GM12864 (cell line): Measurements from ENCODE around the gene FAM200A.
"Not testable (repeated sequence)": the region's sequence is repeated elsewhere in the genome, so short reads cannot be mapped to it uniquely, and the experiment has no call there.

ENCODE experiments used
- DNase-seq: peaks from one replicate; pipeline ENCODE4 v3.0.0-alpha.2; 2011; ENCODE audit warnings: low read depth
- H3K4me3 ChIP-seq: 2 replicates; pipeline ENCODE4 v1.5.1; 2011; ENCODE audit warnings: mild to moderate bottlenecking, low read depth, low read length, control low read depth
- TF ChIP-seq, protein P1 (sequence below): IDR thresholded peaks from 2 replicates; pipeline ENCODE4 v1.5.1; 2011; ENCODE audit warnings: low read depth, mild to moderate bottlenecking, moderate library complexity, low read length, control low read depth, inconsistent platforms; ENCODE audit errors: missing control alignments

Gene FAM200A

DNA sequence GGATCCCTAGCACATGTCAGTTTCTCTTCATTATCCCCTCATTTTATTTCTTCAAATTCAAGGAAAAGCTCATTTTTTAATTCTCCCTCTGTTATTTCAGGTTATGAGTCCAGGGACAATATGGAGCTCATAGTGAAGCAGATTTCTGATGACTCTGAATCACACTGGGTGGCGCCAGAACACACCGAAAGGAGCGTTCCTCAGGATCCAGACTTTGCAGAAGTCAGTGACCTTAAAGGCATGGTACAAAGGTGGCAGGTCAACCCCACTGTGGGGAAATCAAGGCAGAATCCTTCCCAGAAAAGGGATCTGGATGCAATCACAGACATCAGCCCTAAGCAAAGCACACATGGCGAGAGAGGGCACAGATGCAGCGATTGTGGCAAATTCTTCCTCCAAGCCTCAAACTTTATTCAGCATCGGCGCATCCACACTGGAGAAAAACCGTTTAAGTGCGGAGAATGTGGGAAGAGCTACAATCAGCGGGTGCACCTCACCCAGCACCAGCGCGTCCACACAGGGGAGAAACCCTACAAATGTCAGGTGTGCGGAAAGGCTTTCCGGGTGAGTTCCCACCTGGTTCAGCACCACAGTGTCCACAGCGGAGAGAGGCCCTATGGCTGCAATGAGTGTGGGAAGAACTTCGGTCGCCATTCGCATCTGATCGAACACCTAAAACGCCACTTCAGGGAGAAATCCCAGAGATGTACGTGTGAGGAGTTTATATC, 26.0 kb downstream of the FAM200A start:
- TF ChIP-seq, protein P1, sequence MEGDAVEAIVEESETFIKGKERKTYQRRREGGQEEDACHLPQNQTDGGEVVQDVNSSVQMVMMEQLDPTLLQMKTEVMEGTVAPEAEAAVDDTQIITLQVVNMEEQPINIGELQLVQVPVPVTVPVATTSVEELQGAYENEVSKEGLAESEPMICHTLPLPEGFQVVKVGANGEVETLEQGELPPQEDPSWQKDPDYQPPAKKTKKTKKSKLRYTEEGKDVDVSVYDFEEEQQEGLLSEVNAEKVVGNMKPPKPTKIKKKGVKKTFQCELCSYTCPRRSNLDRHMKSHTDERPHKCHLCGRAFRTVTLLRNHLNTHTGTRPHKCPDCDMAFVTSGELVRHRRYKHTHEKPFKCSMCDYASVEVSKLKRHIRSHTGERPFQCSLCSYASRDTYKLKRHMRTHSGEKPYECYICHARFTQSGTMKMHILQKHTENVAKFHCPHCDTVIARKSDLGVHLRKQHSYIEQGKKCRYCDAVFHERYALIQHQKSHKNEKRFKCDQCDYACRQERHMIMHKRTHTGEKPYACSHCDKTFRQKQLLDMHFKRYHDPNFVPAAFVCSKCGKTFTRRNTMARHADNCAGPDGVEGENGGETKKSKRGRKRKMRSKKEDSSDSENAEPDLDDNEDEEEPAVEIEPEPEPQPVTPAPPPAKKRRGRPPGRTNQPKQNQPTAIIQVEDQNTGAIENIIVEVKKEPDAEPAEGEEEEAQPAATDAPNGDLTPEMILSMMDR, result no peak
- no peak overlapping the region for H3K4me3 ChIP-seq
- no peak for DNase-seq

DNA sequence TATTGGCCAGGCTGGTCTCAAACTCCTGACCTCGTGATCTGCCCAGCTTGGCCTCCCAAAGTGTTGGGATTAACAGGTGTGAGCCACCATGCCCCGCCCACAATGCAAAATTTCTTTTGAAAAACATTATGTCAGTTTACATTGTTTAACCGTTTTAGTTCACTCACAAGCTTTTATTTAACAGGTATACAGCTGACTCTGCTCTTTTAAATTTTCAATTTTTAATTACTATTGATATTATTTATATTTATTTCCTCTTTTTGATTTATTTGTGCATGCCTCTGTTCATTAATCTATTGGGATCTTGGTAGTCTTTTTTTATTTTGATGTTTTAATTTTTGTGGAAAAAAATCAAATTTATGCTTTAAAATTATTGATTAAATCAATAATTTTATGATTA, 30.5 kb downstream of the FAM200A start:
- H3K4me3 ChIP-seq, result no peak overlapping the region
- no peak for DNase-seq
- TF ChIP-seq, protein P1, result no peak

DNA sequence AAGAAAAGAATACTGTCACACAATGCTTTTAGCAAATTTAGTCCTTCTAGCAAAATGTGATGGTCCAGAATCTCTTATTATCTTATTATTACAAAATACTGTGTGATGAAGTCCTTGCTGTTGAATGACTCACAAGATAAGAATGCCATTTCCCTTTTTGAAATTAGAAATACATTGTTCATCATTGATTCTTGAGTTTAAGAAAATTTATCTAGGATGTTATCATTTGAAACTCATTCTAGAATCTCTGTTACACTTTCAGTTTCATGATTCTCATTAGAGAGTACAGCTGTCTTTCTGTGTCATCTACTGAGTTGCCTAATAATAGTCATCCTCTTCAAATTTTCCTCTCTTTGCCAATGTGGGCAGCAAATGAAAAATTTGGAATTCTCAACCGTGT, 37.9 kb downstream of the FAM200A start:
- TF ChIP-seq, protein P1, result no peak
- no peak overlapping the region for H3K4me3 ChIP-seq
- DNase-seq, result no peak

DNA sequence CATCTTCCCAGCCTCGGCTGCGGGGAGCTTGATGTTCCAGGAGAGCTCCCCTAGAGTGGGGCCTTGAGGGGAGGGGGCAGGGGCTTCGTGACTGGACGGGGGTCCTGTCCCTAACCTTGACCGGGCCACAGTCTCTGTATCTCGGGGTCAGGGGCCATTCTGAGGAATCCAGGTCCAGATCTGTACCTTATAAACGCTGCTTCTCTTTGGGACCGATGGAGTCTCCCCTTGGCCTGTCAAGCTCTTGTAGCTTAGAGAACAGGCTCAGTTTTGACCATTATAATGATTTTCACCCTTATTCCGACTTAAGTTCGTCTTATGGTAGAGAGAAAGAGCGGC, 46.6 kb downstream of the FAM200A start:
- H3K4me3 ChIP-seq, result peak overlapping the region; percentile 82
- TF ChIP-seq, protein P1, result no peak
- DNase-seq, result no peak

DNA sequence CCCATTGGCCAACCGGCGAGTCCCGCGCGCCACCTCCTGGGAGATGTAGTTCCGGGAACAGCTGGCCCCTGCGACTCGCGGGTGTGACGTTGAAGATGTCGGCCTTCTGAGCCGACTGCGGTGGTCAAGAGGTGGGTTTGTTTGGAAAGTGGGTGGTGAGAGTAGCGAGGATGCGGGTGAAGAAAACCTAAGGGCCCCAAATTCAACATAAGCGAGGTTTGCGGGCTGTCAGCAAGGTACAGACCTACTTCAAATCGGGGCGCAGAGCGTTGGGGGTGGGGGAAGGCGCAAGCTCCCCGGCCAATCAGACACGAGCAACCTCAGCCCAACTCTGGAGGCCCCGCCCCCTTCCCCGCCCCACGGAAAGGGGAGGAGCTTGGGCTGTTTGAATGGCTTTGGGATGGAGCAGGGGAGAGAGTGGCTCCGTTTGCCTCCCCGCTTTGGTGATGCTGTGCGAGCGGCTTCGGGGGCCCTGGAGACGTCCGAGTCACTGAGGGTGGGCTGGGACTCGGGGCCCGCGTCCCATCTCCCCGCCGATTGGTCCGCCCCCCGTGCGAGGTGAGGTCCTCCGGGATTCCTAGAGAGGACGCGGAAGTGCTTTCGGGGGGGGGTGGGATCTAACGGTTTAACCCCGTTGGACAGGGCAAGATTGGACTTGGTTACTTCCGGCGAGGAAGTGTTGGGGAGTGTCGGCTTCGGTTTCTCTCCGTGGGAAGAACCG, 47.2 kb downstream of the FAM200A start, which contains the start of gene ZKSCAN5:
Gene ZKSCAN5 (plus strand): TSS at position 60 of the 721 bp plus-strand sequence. CDS start 1,383 bp downstream, outside the sequence.
- peak; percentile 85 for DNase-seq
- TF ChIP-seq, protein P1, result no peak
- peak within 1 kb of the TSS; percentile 82 for H3K4me3 ChIP-seq

DNA sequence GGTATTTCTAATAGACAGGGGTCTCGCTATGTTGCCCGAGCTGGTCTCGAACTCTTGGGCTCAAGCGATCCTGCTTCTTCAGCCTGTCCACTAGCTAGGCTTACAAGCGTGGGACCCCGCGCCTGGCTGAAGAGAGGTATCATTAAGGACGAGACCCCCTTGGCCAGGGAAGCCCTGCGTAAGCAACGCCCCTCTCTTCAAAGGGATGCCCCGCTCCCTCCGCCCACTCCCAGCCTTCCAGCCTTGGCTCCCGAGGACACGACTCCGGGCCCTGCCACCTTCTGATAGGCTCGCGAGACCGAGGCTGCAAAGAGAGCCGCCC, 47.7 kb downstream of the FAM200A start:
- no peak for DNase-seq
- TF ChIP-seq, protein P1, result no peak
- H3K4me3 ChIP-seq, result peak overlapping the region; percentile 82

DNA sequence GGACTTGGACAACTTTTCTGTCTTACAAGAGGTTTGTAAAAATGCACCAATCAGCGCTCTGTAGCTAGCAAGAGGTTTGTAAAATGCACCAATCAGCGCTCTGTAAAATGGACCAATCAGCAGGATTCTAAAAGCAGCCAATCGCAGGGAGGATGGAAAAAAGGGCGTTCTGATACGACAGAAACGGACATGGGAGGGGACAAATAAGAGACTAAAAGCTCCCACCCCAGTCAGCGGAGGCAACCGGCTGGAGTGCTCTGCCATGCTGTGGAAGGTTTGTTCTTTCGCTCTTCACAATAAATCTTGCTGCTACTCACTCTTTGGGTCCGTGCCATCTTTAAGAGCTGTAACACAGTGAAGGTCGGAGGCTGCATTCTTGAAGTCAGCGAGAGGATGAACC, 50.7 kb downstream of the FAM200A start:
- DNase-seq, H3K4me3 ChIP-seq: not testable (repeated sequence)
